Stimulated activated CD8-positive, alpha-beta memory T cell treated with anti-CD3 and anti-CD28 coated beads, Interleukin-7, amount 100 ng/mL, for 1 hour (primary cell): ENCODE results near the gene NUP58.
A peak's percentile ranks its signal among the peaks of the same experiment; 100 is the strongest.

ENCODE experiments used
- DNase-seq, 2 donors: peaks; one replicate each; pipeline ENCODE4 v3.0.0-alpha.2; 2020; ENCODE audit warnings: low read depth in 2 of 2

NUP58 gene, protein sequence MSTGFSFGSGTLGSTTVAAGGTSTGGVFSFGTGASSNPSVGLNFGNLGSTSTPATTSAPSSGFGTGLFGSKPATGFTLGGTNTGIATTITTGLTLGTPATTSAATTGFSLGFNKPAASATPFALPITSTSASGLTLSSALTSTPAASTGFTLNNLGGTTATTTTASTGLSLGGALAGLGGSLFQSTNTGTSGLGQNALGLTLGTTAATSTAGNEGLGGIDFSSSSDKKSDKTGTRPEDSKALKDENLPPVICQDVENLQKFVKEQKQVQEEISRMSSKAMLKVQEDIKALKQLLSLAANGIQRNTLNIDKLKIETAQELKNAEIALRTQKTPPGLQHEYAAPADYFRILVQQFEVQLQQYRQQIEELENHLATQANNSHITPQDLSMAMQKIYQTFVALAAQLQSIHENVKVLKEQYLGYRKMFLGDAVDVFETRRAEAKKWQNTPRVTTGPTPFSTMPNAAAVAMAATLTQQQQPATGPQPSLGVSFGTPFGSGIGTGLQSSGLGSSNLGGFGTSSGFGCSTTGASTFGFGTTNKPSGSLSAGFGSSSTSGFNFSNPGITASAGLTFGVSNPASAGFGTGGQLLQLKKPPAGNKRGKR

DNA sequence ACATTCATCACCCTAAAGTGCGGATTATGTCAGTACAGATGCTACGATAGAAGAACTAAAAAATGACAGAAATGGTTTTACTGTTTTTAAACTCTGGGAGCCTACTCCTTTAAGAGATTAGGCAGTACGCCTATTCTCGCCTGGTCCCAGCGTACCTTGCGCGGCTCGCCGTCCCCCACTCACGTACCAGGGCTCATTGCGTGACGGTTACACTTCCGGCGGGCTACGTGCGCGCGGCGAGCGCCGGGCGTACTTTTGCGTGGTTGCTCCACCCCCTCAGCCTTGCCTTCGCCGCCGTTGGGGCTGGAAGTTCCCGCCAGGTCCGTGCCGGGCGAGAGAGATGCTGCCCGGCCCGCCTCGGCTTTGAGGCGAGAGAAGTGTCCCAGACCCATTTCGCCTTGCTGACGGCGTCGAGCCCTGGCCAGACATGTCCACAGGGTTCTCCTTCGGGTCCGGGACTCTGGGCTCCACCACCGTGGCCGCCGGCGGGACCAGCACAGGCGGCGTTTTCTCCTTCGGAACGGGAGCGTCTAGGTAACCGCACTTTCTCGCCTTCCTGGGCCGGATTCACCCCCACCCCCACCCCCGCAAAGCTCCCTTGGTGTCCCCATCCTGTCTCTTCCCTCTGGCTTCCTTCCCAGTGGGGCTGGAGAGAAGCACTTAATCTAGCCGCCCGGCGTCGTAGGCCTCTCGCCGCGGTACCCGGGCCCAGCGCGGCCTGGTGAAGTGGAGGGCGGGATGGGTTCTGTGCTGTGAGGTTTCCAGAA, at the start of gene NUP58:
TSS of gene NUP58 (plus strand) at position 279 of the 767 bp plus-strand sequence. CDS start at position 428, 149 bp downstream.
- DNase-seq = peak; percentile 85 to 91

DNA sequence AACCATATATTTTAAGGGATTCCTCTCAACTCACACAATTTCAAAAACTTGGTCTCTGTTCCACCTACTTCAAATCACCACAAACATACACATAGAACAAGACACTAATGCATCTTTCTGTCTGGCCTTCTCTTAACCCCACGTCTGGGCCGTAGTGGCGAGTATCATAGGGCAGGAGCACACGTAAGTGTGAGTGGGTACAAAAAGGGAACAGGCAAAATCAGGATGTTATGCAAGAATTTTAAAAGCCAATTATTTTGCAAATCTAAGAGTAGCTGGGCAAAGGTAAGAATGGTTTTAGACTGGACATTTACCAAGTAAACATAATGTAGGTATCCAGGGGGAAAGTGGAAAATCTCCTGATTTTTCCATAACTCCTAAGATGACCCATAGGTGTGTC, 49.2 kb upstream of the NUP58 start:
- no peak for DNase-seq

DNA sequence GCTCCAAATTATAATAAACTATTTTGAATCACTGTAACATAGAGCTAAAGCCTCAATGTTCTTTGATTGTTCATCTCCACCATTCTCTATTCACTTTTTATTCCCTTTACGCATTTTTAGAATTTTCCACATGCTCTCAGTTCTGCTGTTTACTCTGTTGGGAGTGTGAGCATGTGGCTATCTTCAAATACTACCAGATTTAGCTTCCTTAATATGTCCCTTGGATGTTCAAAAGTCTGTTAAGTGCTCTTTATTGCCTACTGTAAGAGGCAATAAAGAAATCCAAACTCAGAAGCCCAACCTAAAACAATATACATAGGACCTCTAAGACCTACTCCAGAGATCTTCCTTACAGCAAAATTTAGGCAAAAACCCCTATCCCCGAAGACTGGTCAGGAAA, 48.7 kb upstream of the NUP58 start:
- DNase-seq = no peak

DNA sequence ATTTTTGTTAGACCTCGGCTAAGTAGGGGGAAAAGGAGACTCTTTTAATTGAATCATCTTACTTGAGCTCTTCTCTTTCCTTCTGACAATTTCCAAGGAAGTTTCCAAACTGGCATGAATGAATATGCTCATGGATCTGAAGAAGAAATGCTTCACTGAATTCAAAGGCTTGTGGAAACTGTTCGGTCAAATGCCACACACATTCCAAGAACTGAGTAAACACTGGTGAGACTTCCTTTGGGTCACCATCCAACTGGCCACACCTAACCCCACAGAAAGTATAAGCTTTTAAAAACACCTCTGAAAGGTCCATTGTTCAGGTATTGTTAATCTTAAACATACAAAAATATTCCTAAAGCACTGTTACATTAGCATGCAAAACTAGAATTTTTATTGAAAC, 47.7 kb upstream of the NUP58 start:
- DNase-seq = no peak

DNA sequence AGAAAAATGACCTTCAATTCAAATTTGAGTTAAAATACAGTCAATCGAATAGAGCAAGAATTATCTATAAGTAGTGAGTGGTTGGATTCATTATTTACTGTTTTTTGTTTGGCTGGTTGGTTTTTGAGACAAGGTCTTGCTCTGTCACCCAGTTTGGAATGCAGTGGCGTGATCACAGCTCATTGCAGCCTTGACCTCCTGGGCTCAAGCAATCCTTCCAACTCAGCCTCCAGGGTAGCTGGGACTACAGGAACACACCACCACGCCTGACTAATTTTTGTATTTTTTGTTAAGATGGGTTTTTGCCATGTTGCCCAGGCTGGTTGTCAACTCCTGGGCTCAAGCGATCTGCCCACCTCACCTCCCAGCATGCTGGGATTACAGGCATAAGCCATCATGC, 39.2 kb upstream of the NUP58 start:
- no peak for DNase-seq

DNA sequence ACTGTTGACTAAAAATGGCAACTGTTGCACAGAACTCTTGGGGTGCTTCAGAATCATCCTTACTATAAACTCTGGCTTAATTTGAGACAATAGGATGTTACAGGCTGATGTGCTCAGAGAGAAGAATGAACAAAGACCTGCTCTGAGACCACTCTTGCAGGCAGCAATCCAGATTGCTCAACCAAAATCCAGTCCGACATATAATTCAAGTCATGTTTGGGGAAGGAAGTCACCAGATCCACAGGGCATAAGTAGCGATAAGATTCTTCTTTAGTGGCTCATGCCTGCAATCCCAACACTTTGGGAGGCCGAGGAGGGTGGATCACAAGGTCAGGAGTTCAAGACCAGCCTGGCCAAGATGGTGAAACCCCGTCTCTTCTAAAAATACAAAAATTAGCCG, 34.7 kb upstream of the NUP58 start:
- no peak for DNase-seq

DNA sequence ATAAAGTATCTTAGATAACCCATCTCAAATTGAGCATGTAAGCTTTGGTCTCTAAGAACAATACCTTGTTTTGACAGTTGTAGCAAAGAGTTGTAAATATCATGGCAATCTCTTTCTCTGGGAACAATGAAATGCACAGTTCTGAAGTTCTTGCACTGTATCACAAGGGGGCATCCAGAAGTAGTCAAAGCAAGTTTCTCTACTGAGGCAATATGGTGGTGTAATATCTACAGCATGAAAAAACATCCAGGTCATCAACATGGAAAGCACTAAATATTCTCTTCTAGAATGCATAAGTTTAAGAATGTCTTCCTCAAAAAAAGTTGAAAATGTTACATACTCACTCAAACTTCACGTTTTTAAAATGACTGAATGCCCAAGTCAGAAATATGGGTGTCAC, 33.7 kb upstream of the NUP58 start:
- no peak for DNase-seq

DNA sequence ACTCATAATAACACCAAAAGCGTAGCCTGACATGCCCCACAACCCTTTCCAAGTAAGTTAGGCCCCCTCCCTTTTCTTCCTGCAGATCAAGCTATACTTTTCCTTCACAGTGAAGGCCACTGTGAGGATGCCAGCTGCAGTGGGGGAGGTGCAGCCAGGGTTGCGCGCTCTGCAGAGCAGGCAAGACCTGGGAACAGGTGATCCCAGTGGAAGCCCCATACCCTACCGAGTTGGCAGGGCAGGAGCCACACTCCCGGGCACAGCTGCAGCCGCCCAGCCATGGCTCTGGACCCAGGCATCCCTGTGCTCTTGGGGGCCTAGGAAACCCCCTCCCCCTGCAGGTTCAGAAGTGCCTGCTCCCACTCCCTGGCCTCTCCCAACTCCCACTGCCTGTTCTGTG, 32.9 kb upstream of the NUP58 start:
- no peak for DNase-seq

DNA sequence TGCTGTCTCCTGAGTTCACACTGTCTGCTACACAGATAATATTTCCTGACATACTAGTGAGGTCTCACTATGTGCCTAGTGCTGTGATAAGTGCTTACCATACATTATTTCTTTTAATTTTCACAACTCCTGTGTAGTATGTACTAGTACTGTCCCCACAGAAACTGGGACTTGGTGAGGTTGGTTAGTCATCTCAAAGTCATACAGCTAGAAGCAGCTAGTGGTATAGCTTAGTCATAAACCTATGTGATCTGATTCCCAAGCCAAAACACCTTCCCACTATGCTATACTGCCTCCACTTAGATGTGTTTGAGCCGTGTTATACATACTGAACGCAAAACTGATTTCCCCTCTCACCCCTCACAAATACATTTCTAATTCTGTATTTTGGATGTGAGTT, 24.7 kb upstream of the NUP58 start:
- no peak for DNase-seq

DNA sequence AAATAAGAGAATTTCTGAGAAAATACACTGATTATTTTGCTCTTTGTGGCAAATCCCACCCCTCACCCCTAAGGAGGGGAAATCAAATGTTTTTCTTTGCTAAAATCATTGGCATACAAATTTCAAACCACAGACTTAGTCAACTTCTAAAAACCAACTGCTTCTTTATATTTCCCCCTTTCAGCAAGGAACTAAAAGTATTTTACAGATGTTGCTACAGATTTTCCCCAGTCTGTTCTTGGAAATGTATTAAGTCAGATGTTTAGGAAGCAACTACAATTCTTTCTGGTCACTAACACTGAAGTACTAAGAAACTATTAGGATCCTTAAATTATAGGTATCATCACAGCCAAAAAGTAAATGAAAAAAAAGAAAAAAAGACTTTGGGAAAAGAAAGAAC, 21.0 kb upstream of the NUP58 start:
- DNase-seq = no peak

DNA sequence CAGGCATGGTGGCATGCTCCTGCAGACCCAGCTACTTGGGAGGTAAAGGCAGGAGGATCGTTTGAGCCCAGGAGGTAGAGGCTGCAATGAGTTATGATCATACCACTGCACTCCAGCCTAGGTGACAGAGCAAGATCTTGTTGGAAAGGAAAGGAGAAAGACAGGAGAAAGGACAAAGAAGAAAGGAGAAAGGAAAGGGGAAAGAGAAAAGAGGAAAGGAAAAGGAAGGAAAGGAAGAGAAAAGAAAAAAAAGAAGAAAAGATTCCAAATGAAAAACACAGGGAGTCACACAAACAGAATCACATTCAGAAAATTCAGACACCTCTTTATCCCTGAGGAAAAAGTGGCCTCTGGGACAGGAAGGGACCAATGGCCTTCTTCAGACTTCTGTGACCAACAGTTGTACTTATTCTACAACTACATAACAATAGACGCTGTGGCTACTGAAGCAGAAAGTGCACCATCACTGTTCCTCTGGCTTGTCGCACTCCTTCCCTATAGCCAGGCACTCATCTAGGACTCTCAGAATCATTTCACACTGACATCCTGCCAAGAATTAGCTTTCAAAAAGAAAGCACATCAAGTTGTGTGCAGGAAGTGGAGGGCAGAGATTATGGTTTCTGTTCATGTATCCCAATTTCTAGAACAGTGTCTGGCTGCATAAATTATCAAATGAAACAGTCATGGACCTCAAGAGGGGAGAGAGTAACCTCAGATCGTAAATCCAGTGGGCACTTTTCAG, 20.1 kb upstream of the NUP58 start:
- DNase-seq = no peak

DNA sequence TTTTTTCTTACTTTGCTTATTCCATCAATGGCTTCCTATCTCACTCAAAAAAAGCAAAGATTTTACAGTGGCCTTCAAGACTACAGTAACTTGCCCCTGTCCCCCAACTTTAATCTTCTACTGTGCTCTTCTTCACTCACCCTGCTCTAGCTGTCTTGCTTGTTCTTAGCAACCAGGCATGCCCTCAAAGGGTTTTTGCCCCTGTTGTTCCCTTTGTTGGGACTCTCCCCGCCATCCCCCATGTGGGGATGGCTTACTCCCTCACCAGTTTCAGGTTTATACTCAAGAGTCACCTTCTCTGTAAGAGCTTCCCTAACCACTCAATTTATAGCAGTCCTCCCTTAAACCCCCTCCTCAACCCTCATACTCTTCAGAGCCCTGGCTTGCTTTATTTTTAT, 19.5 kb upstream of the NUP58 start:
- no peak for DNase-seq

DNA sequence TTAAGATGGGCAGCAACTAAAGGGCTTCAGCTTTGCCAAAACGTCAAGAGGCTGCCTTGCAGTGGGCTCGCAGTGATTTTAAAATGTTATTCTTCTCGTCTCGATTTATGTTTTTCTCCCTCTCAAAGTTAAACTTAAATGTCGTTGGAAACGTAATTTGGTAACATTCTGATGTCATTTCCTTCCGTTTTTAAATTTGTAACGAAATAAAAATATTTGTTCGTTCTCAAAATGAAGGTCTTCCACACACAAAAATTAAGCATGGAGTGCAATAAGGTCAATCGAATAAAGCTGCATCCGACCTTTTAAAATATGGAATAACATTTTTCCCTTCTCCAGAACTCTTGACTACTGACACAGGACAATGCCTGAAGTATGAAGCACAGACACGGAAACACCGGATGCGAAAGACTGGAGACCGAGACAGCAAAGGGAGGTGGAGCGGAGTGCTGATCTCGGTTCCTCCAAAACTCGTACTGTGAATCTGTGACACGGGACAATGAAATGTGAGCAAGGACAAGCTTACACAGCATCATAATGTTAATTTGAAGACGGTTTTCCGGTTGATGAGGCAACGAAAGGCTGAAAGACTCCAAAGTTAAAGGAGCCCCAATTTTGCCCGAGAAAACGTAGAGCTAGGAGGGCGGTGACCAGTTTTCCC, 15.0 kb upstream of the NUP58 start:
- no peak for DNase-seq

DNA sequence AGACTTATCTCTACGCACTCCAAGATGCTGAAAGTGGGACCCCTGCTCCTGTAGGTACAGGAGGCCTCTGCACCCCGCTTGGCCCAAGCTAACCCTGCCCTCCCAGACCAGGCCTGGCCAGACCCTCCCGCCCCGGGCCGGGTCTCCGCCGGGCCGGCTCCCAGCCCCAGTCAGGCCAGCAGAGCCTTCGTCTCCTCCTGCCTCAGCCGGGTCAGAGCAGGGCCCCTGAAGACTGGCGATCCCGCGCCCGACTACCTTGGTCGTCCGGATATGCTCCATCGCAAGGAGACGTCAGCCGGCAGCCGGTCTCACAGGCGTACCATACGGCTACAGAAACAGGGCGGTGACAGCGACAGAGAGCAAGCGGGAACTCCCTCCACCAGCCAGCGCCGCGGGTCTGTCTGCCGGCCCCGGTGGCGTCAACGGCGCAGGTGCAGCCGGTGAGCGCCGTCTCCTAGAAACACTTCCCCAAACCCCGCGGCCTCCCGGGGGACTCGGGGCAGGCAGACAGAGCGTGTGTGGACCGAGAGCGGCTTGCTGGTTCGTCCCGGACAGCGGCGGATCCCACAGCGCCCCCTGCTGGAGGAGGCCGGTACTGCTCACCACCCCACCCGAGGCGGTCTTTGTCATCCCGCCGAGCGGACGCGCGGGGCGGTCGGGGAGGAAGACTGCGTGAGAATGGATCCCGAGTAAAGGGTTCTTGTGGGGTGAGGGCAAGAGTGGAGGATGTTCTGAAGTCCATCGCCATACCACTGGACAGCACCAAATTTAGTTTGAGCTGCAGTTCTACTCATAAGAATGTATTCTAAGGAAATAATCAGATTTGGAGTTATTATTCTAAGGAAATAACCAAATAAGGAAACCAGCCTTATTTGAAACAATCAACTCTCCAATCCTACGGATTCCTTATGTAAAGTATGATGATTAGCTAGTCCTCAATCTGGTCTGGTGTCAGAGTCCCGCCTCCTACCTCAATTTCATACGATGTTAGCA, 14.2 kb upstream of the NUP58 start, which contains the start of gene MTMR6:
TSS of gene MTMR6 (minus strand) at position 520 of the 993 bp plus-strand sequence. CDS start at position 279, 241 bp downstream.
- peak; percentile 93 to 97 for DNase-seq

DNA sequence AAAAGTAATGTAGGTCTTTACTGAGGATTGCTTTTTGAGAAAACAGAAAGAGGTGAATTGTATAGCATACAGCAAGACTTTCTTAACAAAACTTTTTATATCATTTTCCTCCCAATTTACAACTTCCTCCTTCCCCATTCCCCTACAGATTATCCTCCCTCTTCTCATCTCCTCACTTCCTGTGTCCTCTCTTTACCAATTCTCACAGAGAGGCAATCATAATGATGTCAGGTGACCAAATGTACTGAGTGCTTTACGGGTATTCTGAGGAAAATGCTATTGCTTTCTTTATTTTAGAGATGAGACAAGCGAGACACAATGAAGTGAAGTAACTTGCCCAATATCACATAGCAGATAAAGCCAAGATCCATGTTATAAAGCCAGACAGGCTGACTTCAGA, 12.5 kb upstream of the NUP58 start:
- no peak for DNase-seq

DNA sequence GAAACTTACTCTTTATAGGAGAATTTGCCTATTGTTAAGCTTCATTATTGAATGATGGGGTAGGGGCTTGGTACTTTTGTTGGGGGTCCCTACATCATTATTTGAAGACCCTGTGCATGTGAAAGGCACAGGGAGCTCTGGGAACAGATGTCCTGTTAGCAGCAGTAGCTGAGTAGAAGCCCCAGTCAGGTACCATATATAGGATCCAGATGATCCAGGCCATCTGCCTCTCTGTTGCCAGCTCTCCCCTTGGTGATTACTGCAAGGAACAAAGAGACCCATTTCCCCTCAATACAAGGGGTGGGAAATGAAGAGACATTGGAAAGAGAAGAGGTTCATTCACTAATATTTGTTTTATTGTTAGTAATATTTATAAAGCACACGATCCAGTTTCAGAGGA, 9.7 kb upstream of the NUP58 start:
- DNase-seq = no peak

DNA sequence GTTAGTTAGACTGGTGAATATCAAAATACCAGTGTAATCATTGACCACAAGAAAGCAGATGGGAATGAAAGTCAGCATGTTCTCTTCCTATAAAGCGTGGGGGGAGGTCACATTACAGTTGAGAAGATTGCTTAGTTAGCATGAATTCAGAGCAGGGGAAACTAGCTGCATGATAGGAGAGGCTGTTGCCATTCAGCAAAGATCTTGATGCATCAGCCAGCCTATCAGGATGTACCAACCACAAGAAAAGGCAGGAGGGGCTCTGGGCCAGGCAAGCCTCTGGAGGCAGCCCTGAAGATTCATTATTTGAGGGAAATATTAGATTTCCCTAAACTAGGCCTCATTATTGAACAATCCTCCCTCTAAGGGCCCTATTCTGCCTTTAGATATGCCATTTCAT, 9.1 kb upstream of the NUP58 start:
- DNase-seq = no peak

DNA sequence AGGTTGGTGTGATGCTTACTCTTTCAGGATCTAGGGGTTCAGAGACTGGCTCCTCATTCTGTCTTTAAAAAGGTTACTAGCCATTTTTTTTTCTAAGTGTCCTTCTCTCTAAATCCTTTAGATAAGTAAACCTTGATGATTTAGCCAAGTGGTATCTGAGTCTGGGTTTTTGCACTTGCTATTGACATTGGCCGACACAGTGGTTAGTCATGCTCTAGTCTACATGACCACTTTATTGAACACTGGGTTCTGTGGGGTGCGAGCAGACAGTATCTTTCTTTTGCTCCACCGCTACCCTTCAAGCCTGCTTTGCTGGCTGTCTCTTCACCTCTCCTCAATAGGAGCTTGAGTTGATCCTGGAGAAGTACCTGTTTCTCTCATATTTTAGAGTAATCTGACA, 6.2 kb upstream of the NUP58 start:
- no peak for DNase-seq

DNA sequence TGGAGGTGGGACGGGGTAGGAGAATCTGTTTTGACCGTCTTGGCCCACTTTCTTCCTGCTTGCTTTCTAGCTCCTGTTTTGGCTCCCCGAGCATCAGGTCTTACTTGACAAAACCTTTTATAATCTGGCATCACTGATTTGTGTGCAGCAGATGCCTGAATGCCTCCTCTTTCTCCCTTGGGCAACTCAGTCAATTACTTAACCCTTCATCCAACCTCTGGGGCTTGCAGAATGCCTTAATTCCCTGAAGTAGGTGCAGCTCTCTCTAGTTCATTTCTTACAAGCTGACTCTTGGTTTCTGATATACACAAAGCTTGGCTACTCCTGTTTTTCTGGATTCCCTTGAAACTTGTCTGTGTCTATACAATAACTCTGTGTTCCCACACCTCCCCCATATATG, 5.7 kb upstream of the NUP58 start:
- DNase-seq = no peak

DNA sequence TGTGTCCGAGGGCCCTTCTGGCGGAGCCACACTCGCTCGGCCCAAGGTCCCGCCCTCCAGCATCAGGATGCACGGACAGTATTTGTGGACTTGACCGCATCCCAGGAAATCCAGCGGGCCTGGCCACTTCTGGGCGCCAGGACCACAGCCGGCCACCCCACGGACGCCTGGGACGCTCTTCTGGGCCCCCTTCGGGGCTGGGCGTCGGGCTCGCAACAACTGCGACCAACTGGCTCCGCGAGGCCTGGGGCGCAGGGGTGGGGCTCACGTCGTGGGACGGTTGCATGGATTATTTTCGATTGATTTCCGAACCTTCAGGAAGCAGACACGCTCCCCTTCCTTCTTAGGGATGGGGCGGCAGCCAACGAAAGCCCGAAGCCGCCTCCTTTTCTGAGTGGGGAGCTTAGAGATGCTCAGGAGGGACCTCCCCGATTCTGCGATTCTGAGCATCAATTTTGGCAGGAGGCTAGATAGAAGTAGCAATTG, 521 bp upstream of the NUP58 start:
- DNase-seq = no peak
